GM19372 (cell line): ENCODE measurements around the gene IL1R2.

ENCODE experiments used
- ATAC-seq: cut with Tn5 transposase; IDR thresholded peaks from one replicate; pipeline ENCODE4 v1.9.1; 2021; ENCODE audit warnings: mild to moderate bottlenecking, low read depth, moderate library complexity; ENCODE audit not compliant: unreplicated experiment

Gene IL1R2

GRCh38 chr2:102018823-102019445 is 27.2 kb downstream of the IL1R2 start:
- no peak for ATAC-seq

DNA sequence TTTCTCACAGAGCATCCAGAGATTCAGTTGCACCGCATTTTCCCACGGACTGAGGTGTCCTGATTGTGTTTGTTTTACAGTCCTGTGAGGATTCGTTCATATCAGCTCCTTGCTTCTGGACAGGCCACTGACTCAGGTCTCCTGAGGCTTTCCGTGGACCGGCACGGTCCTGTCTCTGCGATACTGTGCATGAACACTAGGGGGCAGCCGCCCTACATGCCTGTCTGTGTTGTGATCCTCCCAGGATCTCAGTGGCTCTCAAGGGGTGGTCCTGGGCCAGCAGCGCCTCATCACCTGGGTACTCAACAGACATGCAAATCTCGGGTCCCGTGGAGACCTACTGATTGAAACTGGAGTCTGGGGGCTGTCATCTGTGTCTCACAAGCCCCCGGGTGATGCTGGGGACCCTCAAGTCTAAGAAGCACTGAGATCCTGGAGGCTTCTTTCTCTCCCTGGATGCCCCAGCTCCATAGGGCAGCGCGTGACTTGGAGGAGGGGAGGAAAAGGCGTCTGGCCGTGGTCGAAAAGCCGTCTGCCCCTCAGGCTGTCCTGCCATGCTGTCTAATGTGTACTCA is 28.9 kb downstream of the IL1R2 start:
- ATAC-seq: no peak

- ATAC-seq: no peak
Observed at GRCh38 chr2:102021779-102022178, 30.0 kb downstream of the IL1R2 start.

GRCh38 chr2:102022884-102023539 is 31.3 kb downstream of the IL1R2 start:
- ATAC-seq: no peak

GRCh38 chr2:102024410-102024809 is 32.6 kb downstream of the IL1R2 start:
- ATAC-seq: no peak

DNA sequence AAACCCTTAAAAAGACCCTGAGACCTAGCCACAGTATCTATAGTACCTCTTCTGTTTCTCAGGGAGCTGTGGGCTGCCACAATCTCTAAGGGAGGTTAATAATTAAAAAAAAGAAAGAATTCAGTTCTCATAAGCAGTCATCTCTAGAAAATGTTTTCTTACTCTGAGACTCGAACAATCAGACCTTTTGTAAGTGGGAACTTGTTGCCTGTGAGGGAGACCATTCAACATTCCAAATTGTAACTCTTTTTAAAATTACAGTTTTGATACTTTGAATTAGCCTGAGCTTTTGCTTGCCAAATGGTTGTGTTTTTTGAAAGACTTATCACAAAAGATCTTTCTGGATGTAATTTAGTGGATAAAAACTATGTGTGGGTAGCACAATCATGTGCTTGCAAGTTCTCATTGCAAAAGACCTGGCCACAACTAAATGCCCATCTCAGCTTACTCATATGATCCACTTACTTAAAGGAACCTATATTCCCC is 33.3 kb downstream of the IL1R2 start:
- ATAC-seq: peak; percentile 74

GRCh38 chr2:102025583-102026267 is 34.0 kb downstream of the IL1R2 start:
- ATAC-seq: peak; percentile 44

GRCh38 chr2:102027036-102027980 is 35.5 kb downstream of the IL1R2 start:
- no peak for ATAC-seq

- no peak for ATAC-seq
Observed at GRCh38 chr2:102028470-102028869, 36.7 kb downstream of the IL1R2 start.

DNA sequence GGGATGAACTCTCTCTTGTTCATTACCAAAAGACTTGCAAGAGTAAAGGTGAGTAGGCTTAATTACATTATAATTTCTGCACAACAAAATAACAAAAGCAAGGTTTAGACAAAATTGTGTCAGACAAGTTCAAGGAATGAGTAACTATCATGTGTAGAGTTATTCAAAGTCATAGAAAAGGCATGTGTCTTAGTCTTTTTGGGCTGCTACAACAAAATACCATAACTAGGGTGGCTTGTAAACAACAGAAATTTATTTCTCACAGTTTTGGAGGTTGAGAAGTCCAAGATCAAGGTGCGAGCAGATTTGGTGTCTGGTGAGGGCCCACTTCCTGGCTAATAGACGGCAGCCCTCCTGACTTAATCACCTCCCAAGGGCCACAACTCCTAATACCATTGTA is 37.6 kb downstream of the IL1R2 start:
- no peak for ATAC-seq

DNA sequence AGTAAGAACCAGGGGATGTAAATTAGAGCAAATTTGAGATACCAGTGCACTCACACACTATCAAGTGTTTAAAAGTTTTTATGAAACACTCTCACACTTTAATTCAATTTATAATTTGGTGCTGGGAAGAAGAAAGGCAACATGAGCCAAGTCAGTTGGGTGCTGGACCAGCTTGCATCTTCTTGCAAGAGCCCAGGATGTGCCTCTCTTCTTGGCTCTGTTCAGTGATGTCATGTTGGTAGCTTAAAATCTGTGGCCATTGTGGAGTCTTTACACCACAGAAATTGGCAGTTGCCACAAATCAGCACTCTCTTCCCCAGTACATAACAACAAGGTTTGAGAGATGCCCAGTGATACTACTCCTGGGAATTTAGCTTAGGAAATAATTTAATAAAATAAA is 38.2 kb downstream of the IL1R2 start:
- no peak for ATAC-seq

- ATAC-seq: no peak
Observed at GRCh38 chr2:102030502-102030854, 38.7 kb downstream of the IL1R2 start.

- no peak for ATAC-seq
Observed at GRCh38 chr2:102030855-102031527, 39.2 kb downstream of the IL1R2 start.

DNA sequence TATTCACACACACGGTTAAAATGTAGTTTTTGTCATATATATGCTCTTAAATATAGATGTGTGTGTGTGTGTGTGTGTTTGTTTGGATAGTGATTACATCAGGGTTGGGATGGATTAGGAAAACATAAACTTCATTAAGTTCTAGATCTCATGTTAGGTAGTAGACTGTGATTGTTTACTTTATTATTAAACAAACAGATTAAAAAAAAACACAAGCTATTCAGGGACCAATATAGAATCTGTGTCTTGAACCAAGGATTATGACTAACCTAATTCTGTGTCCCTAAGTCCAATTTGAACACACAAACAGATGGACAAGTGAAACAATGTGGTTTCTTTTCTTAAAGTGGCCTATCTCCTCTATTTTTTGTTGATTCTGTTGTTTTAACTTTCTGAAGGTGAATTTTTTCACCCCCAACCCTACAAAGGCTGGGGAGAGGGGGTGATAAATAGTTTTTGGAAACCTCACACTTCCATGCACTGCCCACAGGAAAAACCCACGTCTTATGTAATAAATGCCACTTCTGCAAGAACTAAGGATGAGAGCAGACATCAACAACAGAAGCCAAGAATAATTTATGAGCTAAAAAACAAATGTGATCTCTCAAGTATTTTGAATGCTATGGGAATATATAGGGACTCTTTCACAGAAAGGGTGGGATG is 40.7 kb downstream of the IL1R2 start:
- ATAC-seq: no peak

GRCh38 chr2:102033031-102033749 is 41.4 kb downstream of the IL1R2 start:
- peak; percentile 89 for ATAC-seq

- ATAC-seq: no peak
Observed at GRCh38 chr2:102033750-102034682, 42.3 kb downstream of the IL1R2 start.

GRCh38 chr2:102034683-102035548 is 43.2 kb downstream of the IL1R2 start:
- ATAC-seq: no peak
